DND-41 (cell line): ENCODE results near the gene SOX5.

ENCODE experiments used
- EZH2 ChIP-seq: IDR thresholded peaks from 3 replicates; pipeline ENCODE4 v1.6.1; 2012; ENCODE audit warnings: borderline replicate concordance, low read depth, mild to moderate bottlenecking, moderate library complexity, low read length, inconsistent platforms; ENCODE audit not compliant: severe bottlenecking
- TF ChIP-seq, protein P1 (sequence below): IDR thresholded peaks from 2 replicates; pipeline ENCODE4 v1.5.1; 2012; ENCODE audit warnings: borderline replicate concordance, low read length, moderate library complexity, mild to moderate bottlenecking; ENCODE audit not compliant: poor library complexity, severe bottlenecking; ENCODE audit errors: extremely low read depth

GRCh38 chr12:23949348-23950209, at the start of gene SOX5:
- TF ChIP-seq, protein P1, sequence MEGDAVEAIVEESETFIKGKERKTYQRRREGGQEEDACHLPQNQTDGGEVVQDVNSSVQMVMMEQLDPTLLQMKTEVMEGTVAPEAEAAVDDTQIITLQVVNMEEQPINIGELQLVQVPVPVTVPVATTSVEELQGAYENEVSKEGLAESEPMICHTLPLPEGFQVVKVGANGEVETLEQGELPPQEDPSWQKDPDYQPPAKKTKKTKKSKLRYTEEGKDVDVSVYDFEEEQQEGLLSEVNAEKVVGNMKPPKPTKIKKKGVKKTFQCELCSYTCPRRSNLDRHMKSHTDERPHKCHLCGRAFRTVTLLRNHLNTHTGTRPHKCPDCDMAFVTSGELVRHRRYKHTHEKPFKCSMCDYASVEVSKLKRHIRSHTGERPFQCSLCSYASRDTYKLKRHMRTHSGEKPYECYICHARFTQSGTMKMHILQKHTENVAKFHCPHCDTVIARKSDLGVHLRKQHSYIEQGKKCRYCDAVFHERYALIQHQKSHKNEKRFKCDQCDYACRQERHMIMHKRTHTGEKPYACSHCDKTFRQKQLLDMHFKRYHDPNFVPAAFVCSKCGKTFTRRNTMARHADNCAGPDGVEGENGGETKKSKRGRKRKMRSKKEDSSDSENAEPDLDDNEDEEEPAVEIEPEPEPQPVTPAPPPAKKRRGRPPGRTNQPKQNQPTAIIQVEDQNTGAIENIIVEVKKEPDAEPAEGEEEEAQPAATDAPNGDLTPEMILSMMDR: no peak
- no peak for TF ChIP-seq EZH2
